Stimulated activated naive CD8-positive, alpha-beta T cell treated with anti-CD3 and anti-CD28 coated beads, Interleukin-15, Interleukin-2, amounts not matched to agents 100 U/mL and 50 U/mL, for 24 hours (primary cell): ENCODE measurements around the gene CCSER1.
"Not testable (repeated sequence)": the region's sequence is repeated elsewhere in the genome, so short reads cannot be mapped to it uniquely, and the experiment has no call there.

Source experiments
- ATAC-seq: fragments of 150-1000 bp; cut with Tn5 transposase; one replicate; pipeline ENCODE4 v1.10.0; 2021
- DNase-seq: peaks from one replicate; pipeline ENCODE4 v3.0.0; 2021

CCSER1 gene

DNA sequence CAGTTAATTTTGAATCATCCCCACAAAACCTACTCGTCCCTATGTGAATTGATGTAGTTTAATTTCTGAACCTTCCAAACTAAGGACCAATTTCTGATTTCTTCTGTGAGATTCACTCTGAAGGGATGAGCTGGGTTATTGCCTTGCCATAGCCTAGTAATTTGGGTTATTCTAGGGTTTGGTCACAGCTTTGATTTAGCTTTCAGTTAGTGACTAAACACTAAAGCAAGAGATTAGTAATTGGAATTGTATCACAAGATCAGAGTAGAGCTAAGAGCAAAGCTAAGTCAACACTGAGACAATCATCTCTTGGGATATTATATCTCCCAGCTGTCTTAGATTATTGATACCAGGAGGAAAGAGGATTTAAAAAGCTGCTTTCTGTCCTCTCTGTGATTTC is 588.0 kb downstream of the CCSER1 start:
- ATAC-seq (no peak), DNase-seq (no peak)

DNA sequence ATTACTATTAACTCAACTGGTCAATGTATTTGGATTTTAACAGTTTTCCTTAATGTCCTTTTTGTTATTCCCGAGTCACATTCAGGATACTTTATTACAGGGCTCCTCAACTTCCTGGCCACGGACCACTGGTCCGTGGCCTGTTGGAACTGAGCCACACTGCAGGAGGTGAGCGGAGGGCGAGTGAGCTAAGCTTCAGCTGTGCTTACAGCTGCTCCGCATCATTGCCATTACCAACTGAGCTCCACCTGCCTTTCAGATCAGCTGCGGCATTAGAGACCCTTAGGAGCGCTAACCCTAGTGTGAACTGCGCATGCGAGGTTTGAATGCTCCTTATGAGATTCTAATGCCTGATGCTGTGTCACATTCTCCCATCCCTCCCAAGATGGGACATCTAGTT is 591.7 kb downstream of the CCSER1 start:
- no peak for DNase-seq
- no peak for ATAC-seq

DNA sequence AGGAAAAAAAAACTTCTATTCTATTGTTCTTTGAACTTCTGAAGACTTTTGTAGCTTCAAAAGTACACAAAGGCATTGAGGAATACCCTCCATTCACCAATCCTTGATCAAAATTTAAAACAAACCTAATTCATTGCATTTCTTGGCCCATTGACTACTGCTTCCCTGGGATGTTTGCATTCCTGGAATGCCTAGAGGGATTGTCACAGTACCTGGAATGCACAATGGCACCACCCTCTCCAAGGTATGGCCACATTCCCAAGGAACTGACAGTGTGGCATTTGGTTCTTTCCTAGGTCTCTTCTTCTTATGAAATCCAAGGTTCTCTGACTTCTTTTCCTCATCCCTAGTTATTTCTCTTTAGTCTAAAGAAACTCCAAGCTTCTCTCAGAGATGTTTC is 600.7 kb downstream of the CCSER1 start:
- no peak for DNase-seq
- no peak for ATAC-seq

DNA sequence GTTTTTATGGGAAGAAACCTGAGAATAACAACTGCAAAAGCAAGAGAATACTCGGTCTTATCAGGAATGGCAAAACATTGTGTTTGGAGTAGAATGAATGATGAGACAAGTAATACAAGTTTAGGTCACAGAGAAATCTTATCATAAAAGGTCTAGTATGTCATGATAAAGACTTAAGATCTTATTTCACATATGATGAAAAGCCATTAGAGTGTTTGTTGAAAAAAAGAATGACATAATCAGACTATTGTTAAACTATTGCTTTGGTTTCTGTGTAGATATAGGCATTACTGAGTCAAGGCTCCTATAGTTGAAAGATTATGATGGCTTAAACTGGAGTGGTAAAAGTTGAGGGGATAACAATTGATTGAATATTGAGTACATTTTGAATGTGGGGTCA is 603.6 kb downstream of the CCSER1 start:
- DNase-seq: no peak
- ATAC-seq: no peak

DNA sequence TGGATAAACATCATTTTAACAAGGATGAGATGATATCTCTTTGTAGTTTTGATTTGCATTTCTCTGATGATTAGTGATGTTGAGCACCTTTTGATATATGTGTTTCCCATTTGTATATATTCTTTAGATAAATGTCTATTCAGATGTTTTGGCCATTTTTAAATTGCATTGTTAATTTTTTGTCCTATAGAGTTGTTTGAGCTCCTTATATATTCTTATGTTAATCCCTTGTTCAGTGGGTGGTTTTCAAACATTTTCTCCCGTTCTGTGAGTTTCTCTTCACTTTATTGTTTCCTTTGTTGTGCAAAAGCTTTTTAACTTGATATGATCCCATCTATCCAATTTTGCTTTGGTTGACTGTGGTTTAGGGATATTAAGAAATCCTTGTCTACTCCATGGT is 606.0 kb downstream of the CCSER1 start:
- ATAC-seq: no peak

DNA sequence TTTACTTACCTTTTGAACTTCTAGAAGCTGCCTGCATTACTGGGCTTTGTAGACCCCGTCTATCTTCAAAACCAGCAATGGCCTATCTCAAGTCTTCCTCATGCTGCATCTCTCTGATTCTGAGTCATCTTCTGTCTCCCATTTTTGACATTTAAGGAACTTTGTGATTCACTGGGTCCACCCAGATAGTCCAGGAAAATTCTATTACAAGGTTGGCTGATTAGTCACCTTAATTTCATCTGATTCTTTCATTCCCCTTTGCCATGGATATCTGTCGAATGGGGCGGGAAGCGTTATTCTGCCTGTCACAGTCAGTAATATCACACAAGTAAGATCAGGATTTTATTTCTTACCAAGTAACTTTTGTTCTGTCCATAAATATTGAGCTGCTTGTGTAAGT is 618.0 kb downstream of the CCSER1 start:
- DNase-seq (no peak), ATAC-seq (no peak)

More for the DNA sequence above, 606.0 kb downstream of the CCSER1 start:
- no peak for DNase-seq

DNA sequence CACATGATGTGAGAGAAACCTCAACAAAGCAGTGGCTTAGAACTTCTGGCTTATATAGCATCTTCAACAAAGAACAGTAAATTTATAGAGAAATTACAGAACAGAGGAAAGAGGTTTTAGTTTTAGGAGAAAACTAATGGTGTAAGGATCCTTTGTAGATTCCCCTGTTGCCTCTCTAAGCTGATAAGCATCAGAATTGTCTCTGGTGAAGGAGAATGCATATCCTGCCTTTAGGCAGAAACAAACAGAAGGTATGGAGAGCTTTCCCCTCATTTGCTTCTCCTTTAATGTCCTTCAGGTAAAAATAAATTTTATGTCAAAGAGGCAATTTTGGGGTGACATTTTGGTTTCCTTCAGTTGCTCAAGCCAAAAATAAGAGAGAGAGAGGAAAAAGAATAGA is 625.9 kb downstream of the CCSER1 start:
- DNase-seq (no peak), ATAC-seq (no peak)

DNA sequence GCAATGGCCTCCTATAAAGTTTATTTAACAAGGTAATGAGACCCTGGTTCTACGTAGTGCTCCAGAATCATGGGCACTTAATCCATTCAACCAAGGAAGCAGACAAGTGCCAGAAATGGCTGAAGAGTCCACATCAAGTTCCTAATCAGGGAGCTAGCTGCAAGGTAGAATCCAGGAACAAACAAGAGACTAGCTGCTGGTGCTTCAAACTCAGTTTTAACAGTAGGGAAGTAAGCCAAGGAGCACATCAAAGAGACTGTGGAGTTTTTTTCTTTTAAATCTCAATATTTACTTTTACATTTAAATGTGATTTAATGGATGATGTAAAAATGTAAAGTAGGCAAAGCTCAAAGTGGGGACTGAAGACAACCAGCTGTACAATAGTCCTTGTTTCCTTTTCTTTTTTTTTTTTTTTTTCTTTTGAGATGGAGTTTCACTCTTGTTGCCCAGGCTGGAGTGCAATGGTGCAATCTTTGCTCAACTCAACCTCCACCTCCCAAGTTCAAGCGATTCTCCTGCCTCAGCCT is 630.4 kb downstream of the CCSER1 start:
- ATAC-seq: no peak

DNA sequence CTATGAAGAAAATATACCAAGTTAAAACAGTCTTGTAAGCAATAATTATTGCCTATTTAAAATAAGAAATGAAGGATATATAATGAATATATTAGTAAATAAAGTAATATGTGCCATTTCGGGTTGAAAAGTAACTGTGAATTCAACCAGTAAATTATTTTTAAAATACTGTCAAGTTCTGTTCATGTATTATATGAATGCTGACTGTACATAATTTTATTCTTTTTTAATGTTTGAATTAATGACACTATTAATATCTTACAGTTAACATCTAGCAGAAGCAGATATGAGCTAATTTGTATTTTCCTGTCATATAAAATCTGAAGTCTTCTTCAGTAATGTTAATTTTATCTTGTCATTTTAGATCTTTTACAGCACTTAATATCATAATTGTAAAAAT is 632.9 kb downstream of the CCSER1 start:
- ATAC-seq: no peak
- DNase-seq: no peak

More for the DNA sequence above, 630.4 kb downstream of the CCSER1 start:
- DNase-seq: no peak

DNA sequence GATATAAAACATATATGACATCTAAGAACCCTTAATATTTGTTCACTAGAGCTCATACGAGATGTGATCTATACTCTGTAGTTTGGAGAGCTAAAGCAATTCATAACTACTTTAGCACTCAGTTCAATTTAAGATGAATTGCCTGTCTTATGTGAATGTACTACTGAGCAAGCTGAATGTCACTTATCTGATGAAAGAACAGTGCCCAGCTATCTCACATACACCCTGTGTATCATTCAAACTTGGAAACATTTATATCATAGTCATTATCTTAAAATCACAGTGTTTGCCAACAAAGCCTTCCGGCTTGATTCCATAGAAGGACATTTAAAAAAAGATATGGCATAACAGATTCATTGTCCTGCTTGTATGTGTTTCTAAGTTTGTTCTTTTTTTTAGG is 639.6 kb downstream of the CCSER1 start:
- ATAC-seq: no peak
- DNase-seq: no peak

DNA sequence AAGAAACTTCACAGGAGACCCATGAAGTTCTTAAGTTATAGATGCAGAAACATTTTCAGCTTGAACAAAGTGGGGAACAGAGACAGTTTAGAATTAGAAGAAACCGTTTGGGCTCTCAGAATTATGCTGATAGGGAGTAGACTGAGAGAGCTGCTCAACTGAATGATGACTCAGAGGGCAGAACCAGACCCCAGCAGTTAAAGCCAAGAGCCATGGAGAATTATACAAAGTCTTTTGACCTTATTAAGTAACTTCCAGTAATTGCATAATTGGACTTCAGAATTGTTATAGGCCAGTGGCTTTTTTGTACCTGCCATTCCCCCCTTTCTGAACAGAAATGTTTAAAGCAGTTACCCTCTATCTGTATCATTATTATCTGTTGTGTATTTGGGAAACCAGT is 642.1 kb downstream of the CCSER1 start:
- no peak for ATAC-seq
- DNase-seq: no peak

DNA sequence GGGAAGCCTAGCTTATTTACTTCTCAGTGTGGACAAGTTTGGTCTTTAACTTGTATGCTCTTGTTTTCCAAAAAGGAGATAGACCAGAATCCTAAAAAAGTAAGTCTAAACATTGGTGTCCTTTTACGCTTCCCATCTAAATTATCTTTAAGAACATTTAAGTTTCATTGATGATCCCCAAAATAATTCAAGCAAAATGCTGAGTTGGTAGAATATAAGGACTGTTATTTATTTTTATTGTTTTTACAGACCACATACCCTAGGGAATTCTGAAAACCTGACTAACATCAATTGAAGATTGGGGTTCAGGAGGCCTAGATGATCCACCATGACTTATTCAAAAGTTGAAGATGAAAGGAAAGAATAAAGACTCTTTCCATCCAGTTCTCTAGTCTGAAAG is 653.0 kb downstream of the CCSER1 start:
- DNase-seq (no peak), ATAC-seq (no peak)

DNA sequence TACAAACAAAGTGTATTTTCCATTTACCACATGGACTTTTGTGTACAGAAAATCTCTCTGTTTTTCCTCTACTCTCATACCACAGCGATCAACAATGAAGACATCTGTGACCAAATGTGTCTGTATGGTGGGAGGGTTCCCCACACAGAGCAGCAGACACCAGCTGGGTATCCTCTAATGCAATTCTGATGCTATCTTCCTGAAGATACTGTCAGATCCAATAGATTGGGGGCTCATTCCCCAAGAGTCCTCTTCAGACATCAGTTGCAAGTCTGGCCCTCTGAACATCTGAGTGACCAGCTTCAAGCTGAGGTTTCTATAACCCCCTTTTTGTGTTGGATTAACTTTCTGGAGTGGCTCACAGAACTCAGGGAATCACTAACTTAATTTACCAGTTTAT is 659.4 kb downstream of the CCSER1 start:
- no peak for DNase-seq
- ATAC-seq: no peak

DNA sequence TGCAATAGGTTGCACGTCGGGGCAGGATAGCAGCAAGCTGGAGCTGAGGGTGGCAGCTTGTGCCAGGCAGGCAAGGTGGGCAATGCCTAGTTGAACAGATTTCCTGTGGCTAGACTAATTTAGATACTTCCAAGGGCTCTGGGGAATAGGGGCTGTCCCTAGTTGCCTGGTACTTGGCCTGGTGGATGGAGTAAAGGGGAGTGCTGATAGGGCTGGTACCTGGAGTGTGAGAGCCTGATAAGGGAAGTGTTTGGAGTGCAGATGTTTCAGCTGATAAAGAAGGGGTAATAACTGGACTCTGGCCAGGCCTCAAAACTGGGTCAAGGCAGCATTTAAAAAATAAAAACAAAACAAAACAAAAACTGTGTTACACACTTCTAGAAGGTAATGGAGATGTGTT is 665.5 kb downstream of the CCSER1 start:
- no peak for DNase-seq
- ATAC-seq: no peak

DNA sequence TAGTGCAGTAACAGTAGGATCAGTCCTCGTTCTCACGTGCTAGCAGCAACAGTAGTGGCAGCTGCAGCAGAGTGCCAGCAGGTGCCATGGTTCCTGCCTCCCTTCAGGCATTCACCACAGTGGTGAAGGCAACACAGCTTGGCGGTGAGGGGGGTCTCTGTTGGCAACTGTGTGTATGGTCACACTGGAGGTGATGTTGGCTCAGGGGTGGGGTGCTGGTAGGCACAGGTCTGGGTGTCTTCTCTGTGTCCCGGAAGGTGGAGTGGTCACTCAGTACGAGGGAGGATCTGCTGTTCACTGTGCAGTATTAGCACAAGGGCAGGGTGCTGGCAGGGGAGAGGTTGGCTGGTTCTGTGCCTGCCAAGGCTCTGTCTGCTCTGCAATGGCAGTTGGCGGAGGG is 671.8 kb downstream of the CCSER1 start:
- no peak for DNase-seq
- ATAC-seq: no peak

DNA sequence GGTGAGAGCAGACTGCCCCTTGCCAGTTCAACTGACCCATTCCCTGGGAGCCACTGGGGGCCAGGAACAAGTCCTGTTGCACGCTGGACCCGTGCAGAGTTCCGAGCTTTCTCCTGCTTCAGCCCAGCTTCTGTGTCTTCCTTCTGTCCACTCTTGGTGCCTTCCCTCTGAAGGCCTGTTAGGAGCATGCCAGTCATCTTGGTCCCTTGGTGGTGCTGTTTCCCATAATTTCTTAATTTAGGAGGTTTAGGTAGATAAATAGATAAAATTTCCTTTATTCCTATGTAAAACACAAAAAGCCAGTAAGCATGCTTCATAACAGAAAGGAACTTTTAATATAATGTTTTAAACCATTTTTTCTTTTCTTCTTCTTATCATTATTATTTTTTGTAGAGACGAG is 672.7 kb downstream of the CCSER1 start:
- ATAC-seq (no peak), DNase-seq (no peak)

DNA sequence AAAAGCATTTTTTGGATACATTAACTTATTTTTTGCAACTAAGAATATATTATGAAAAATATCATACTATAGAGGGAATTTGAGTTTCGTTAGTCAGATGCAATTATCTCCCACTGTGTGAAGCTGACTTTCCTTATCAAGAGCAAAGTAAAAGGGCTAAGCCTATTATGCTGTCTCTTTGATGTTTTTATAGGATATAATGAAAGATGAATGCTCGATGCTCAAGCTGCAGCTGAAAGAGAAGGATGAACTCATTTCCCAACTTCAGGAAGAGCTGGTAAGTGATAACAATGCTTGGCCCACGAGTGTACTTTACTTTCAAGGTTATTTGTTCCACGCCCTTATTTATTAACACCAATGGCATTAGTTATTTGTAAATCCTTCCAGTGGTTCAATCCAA is 688.4 kb downstream of the CCSER1 start:
- no peak for ATAC-seq
- DNase-seq: no peak

DNA sequence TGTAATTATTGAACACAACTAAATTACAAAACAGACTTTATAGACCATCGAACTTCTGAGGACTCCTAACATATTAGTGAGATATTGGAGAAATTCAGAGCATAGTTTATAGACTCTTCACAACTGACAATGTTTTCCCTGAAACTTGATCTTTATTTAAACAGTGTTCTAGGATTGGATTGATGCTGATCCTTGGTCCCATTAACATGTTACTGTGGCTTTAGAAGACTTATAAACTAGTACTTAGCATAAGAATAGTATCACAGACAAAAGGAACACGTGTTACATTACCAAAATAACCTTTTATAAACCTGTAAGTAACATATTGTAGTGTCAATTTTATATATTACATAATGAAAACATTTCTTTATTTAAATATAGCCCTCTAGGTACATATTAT is 689.6 kb downstream of the CCSER1 start:
- DNase-seq (no peak), ATAC-seq (no peak)

DNA sequence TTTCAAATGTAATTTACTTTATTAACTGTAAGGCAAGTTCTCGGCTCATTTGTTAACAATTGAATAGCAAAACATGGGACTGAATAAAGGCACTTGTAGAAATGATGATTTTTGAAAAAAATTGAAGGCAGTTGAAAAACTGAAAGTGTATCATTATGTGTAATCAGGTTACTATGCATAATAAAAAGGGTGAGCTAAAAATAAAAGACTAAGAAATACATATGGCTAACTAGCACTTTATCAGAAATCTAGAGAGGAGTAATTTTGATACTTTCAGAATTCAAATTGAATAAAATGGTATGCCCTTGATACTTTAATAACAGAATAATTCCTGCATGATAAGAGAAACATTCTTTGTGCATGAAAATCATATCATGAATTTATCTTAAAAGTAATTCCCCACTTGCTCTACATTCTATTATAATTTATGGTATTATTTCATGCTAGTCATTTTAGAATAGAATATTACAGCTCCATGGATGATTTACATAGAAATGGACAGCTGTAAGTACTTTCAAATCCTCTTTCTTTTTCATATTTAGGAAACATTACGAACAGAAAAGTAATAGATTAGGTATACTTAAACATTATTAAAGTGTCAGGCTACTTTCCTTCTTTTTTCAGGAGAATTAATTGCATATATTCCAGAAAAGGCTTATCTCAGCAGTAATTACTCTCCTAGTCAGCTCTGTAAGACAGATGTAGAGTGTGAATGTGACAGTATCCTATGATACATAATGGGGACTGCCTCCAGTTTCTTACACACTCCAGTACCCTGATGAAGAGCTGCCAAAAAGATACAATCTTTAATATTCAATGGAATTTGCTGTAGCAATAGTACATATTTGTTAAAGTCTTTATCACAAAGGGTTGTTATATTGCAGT is 697.3 kb downstream of the CCSER1 start:
- no peak for ATAC-seq
- DNase-seq: no peak

DNA sequence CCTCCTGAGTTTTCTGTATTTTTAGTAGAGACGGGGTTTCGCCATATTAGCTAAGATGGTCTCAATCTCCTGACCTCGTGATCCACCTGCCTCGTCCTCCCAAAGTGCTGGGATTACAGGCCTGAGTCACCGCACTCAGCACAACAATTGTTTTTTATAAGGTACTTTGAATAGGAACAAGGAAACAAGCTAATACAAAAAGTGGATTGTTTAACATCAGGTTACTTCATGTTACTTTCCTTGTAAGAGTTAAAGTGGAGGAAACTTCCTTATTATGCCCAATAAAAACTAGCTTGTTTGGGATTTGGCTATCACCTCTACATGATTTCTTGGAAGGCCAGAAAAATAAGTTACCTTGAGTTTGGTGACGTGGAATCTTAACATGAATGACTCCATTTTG is 698.7 kb downstream of the CCSER1 start:
- DNase-seq (no peak), ATAC-seq (no peak)

DNA sequence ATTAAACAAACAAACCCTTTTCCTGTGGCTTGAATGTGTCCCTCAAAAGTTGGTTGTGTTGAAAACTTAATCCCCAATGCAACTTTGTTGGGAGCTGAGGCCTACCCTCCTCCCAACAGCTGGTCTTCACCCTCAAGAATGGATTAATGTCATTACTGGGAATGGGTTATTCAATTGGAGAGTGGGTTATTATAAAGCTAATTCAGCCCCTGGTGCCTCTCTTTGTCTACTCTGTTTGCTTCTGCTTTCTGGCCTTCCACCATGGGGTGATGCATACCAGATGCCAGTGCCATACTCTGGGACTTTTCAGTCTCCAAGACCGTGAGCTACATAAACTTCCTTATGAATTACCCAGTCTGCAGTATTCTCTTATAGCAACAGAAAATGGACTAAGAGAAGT is 706.5 kb downstream of the CCSER1 start:
- ATAC-seq (no peak), DNase-seq (no peak)

DNA sequence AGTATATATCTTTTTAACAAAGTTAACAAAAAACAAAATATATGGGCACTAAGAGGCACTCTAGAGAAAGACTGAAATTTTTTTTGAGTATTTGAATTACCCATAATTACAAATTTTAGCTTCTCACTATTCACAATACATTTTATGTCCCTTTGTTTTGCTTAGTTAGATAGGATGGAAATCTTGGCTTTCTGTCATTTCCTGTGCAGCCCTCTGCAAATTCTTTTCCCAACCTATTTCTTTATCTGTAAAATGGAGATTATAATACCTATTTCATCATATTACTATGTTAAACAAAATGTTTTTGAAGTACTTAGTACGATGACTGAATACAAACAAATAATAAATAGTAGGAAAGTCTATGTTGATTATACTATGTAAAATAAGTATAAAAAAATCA is 710.0 kb downstream of the CCSER1 start:
- no peak for ATAC-seq
- DNase-seq: no peak

DNA sequence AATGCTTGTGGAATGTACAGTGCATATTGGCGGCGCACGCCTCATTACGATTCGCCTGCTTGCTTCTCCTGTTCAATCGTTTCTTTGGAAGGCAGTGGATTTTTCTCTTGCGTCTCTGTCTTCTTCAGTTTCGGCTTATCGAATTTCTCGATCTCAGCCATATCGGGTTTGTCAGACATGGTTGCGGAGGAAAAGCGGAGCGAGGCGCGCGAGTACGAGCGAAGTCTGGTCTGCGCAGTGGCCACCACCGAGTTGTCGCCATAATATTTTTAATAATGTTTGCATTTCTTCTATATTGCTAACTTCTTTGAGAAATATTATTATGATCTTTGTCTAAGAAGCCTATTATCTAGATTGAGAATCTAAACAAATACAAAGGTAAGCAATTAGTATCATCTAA is 711.7 kb downstream of the CCSER1 start:
- not testable (repeated sequence) for ATAC-seq, DNase-seq

DNA sequence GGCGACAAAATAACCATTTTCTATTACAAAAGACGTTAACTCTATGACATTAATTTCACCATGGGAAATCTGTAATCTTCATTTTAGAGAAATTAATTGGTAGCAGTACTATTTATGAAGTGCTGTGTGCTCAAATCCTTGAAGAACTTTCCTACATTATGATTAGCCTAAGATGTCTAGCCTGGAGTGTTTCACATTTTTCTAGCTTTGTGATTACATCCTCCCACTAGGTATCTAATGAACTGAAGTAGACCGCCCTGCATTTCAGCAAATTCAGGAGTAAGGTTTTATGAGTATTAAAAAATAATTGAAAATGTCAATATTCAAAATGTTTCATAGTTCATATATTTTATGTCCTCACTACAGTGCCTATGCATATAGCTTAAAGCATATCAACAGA is 713.1 kb downstream of the CCSER1 start:
- ATAC-seq (no peak), DNase-seq (no peak)
